H1 (cell line): Measurements from ENCODE around the gene GPR21. TPM values are rescaled to one million over a fixed set of nuclear protein-coding genes. Genes with fewer than 3 reads are reported as not detected.

Experiments used
- KDM5A ChIP-seq: fragments of 200-600 bp; IDR thresholded peaks from 2 replicates; pipeline ENCODE4 v1.7.1; 2012; ENCODE audit warnings: mild to moderate bottlenecking, low read length, inconsistent platforms, mixed read lengths
- RXRA ChIP-seq: IDR thresholded peaks from 2 replicates; pipeline ENCODE4 v1.6.1; 2011; ENCODE audit warnings: low read depth, mild to moderate bottlenecking, low read length, moderate library complexity; ENCODE audit not compliant: insufficient read depth
- SIN3A ChIP-seq, 2 experiments: IDR thresholded peaks in 1 of 2; conservative IDR thresholded peaks in 1 of 2; 2 replicates each; pipeline ENCODE4 v1.6.1; 2011 to 2012; ENCODE audit warnings: low read length in 2 of 2, improper control_type of control experiment in 1 of 2, low read depth in 1 of 2, mild to moderate bottlenecking in 1 of 2
- ZNF274 ChIP-seq: IDR thresholded peaks from 2 replicates; pipeline ENCODE4 v1.7.0; 2012; ENCODE audit warnings: low read length, borderline replicate concordance; ENCODE audit errors: extremely low read depth
- polyA plus RNA-seq, 7 experiments: library from polyadenylated mRNA; depleted of rRNA in 3 of 7; stranded (reverse) in 5 of 7; unstranded in 2 of 7; fragments of >200 nt in 5 of 7; fragments of 200-250 nt in 2 of 7; gene quantifications; 1 replicate in 5 of 7; 2 replicates in 1 of 7; 4 replicates in 1 of 7; pipeline versions ENCODE4 v1.2.1 to v1.2.3, GENCODE V29; 2011 to 2013; ENCODE audit warnings: missing spikeins in 2 of 7, mixed read lengths in 2 of 7
- total RNA-seq: library from RNA; stranded (reverse); fragmentation: NEBNext Ultra II Directional; extraction: Animal tissue kit (Norgen Biotek cat#: 25700); gene quantifications from 2 replicates; pipeline ENCODE4 v1.2.1, GENCODE V29; 2021

The GPR21 gene
- total and polyA plus RNA-seq, 2 of the 8 experiments (the other 6 are each of a cell fraction or from before 2014, with no cell fraction given): 0.58 to 0.71 TPM

GRCh38 chr9:123035791-123036190 lies 2.3 kb downstream of the GPR21 start (continued):
- TF ChIP-seq SIN3A (conservative IDR thresholded peaks at IDR 0.05 in 1 of 2, IDR thresholded peaks at IDR 0.05 in 1 of 2; ENCODE audit: low read depth in 1 of 2, low read length in 2 of 2): no peak
- no peak for TF ChIP-seq RXRA
- no peak for TF ChIP-seq ZNF274
- no peak for TF ChIP-seq KDM5A
- TF ChIP-seq, all 59 proteins: peak for 0
